GM21723 (cell line): Measurements from ENCODE around the gene EXT2.
A peak's percentile ranks its signal among the peaks of the same experiment; 100 is the strongest.

Experiments
- ATAC-seq: cut with Tn5 transposase; IDR thresholded peaks from one replicate; pipeline ENCODE4 v1.9.1; 2021; ENCODE audit warnings: mild to moderate bottlenecking, moderate library complexity; ENCODE audit not compliant: unreplicated experiment

The EXT2 gene

DNA sequence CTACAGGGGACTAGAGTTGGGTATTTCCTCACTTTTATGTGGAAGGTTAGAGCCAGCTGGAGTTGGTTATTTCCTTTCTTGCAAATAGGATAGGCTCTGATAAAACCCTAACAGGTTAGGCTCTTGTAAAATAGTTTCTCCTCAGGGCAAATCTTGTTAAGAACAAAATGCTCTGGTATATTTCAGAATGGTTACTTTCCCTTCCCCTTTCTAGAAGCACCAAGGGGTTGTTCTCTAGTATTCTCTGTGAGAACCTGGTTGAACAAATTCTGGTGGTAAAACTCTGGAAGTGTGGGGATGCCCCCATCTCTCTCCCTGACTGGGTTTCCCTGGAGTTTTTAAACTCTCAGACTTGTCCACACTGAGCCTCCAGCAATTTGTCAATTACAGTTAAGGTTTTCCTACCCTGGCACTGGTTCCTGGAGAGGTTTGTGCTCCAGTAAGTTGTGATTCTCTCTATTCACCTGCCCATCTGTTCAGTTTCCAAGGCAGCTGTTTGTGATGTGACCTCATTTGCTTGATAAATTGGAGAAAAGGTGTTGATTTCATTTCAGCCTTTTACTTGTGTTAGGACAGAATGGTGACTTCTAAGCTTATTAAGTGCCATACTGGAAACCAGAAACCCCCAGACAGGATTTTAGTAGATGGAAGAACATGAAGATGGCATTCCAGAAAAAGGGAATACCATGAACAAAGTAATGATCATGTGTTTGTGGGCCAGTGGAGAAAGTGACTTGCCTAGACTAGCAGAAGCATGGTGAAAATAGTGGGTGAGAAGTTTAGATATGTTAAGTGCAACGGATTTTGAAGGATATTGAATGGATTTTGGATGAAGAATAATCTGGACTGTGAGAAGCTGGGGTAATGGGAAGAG, 64.6 kb downstream of the EXT2 start:
- ATAC-seq = peak; percentile 87

DNA sequence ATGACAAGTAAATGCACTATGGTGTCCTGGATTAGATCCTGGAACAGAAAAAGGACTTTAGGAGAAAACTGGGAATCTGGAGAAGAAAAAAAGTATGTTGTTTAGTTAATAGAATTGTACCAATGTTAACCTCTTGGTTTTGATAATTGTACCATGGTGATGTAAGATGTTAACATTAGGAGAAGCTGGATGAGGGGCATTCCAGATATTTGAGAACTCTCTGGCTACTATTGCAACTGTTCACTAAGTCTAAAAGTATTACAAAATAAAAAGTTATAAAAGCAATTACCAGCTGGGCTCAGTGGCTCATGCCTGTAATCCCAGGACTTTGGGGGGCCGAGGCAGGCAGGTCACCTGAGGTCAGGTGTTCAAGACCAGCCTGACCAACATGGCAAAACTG, 66.5 kb downstream of the EXT2 start:
- no peak for ATAC-seq

GRCh38 chr11:44162662-44163061, 67.2 kb downstream of the EXT2 start:
- no peak for ATAC-seq

DNA sequence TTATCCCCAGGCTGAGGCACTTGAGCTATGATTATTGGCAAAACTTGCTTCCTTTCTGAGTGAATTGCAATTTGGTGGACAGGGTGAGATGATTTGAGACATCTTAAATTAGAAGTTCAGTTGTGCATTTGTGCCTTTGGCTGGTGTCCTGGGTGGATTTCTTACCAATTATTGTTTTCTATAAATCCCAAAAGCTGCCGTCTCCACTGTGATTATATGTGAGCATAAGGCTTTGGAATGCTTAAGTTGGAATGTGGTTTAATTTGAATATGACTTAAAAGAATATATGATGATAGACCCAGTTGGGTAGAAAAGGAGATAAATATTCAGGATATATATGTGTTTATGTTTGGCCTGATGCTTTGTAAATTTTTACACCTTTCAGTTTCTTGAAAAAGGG, 70.0 kb downstream of the EXT2 start:
- ATAC-seq = no peak

DNA sequence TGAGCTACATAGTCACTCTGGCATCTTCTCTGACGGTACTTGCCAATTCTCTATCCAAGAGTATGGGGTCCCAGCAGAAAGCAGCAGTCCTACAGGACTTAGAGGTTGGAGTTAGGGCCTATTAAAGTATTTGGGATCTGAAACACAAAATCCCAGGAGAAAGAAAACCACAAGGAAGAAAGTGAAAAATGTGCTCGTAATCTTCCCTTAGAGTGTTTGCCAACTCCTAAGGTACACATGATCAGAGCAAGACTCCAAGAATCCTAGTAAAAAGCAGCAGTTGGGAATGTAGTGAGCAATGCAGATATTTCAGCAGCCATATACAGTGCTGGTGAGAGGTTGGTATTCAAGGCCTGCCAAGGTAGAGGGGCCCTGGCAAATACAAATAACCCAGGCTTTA, 71.6 kb downstream of the EXT2 start:
- ATAC-seq = no peak

GRCh38 chr11:44171518-44171917, 76.0 kb downstream of the EXT2 start:
- ATAC-seq = no peak

GRCh38 chr11:44172966-44173365, 77.5 kb downstream of the EXT2 start:
- no peak for ATAC-seq

DNA sequence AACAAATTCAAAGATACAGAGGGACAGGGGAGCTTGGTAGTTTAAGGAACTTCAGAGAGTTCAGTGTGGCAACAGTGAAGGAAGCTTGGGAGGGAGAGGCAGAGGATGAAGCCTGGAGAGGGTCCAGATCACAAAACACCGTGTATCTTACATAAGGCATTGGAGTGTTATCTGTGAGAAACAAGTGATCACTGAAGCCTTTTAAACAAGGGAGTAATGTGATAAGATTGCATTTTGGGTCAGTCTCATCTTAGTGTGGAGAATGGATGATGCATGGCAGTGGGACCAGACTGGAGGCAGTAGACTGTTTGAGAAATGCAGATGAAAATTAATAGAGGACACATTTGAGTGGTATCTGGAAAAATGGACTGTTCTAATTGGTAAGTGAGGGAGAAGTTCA, 79.4 kb downstream of the EXT2 start:
- no peak for ATAC-seq

DNA sequence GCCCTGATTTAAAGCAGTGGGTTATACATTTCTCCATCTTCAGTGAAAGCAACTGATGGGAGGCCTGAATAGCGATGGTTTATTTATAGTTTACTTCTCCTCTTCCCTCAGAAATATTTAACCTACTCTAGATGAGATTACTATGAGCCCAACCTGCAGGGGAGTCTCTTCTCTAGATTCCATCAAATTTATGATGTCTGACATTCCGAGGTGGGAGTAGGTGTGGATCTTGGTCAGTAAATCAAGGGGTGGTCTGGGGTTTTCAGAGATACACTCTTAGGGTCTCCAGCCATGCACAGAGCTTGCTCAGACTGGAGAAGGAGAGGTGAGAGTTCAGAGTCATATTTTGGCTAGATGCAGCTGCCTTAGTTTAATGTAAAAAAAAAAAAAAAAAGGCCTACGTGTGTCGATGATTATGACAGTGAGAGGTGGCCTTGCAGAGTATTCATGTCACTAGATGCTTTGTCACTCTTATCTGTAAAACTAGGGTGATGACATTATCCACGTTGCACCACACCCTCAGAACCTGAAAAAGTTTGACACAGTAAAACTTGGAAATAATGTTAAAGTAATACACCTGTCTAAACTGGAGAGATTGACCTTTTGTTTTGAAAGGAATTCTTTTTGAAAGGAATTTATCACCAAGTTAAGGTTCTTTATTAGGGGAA, 81.2 kb downstream of the EXT2 start:
- ATAC-seq = no peak

- ATAC-seq = no peak
These were observed 82.4 kb downstream of the EXT2 start for GRCh38 chr11:44177905-44178304.

DNA sequence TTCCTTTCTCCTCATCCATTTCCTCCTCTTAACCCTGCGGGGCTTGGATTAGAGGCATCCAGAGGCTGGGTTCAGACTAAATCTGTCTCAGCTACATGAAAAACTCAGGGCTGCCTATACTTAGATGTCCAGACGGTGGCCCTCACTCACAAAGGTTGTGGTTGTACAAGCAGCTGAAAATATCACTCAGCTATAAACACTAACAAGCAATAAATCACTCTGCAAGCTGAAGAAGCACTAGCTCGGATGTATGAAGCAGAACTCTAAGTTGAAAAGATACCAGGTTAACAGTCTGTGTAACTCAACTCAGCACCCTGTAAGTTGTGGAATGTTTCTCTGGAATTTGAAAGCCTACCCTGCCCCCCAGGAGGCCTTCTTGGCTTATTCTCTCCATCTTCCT, 82.9 kb downstream of the EXT2 start:
- ATAC-seq = no peak

DNA sequence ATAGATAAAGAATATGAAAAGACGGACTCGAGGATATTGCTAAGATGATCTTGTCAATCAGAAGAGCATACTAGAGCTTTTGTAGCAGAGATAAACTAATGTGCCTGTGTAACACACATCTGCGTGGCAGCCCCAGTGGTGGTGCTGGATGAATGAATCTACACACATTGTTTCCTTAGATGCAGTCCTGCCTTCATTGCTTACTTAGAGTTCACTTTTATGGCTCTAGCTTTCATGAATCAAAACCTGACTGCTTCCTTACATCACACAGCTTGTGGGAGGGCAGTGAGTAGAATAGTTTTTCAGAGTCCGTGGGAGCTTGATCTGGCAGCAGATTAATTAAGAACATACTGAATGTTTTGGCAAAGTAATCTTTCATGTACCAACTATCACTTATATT, 83.7 kb downstream of the EXT2 start:
- ATAC-seq = no peak

GRCh38 chr11:44180107-44180506, 84.6 kb downstream of the EXT2 start:
- ATAC-seq = no peak

DNA sequence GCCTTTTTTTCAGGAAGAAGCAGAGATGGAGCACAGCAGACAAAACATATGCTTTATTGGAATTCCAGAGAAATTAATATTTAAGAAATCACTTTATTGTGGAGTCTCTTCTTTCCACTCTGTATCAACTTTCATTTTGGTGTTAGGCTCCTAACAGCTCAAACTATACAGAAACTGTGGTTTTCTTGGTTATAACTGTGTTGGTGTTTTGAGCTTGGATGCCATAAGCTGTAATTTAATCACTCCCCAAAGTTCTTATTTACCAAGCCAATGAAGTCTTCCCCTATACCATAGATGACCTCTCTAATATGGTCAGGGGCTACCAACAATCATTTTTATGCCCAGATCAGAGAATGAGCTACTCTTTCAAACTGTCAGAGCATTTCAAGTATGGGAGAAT, 90.0 kb downstream of the EXT2 start:
- ATAC-seq = no peak

DNA sequence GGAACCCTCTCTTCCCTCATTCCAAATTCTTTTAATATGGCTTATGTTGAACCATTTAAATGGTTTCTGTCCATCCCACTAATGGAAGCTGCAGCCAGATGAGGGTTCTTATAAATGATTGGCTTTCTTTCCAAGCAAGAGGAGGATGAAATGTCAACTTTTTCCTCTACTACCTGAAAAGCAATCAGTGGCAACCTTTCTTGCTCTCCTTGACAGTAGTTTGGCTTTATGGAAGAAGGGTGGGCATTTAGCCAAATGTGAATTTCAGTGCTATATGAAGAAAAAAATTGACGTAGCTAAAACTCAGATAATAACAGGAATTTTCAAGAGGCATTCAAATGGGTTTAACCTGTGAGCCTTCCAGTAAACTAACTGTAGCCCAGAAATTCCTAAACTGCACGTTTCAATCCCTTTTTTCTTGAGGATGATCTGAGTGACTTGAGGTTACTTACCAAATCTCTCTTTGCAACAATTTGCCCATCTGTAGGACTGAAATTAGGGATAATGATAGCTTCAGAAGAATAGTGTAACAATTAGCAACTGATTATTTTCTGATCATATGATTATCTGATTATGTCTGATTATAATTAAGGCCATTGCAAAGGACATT, 90.9 kb downstream of the EXT2 start:
- ATAC-seq = no peak

DNA sequence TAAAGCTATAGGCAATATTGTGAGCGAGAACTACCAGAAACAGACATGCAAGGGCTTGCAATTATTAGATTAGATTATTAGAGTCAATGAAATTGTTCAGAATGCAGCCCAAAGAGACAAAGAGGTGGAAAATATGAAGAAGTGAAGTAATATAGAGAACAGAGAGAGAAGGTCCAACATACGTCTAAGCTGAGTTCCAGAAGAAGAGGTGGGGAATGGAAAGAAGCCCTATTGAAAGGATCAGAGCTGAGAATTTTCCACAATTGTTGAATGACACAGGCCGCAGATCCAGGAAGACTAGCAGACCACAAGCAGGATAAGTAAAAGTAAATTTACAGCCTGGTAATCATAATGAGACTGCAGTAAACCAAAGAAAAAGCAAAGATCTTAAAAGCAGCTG, 93.2 kb downstream of the EXT2 start:
- ATAC-seq = no peak

GRCh38 chr11:44189986-44190882, 94.8 kb downstream of the EXT2 start:
- ATAC-seq = no peak

DNA sequence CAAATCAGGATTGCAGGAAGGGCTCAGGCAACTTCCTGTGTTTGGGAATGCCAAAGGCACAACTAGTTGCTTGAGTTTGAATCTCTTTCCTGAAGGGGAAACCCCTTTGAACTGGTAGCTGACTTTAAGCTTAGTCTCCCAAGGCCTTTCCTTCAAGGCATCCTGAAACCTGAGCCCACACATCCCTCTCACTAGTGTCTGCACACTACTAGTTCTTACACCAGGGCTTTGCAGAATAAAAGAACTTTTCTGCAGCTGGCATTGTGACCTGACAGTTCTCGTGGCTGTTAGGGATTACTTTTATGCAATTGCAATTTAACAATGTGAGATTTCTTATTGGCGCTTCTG, 95.4 kb downstream of the EXT2 start:
- no peak for ATAC-seq

- no peak for ATAC-seq
These were observed 96.0 kb downstream of the EXT2 start for GRCh38 chr11:44191322-44192016.

DNA sequence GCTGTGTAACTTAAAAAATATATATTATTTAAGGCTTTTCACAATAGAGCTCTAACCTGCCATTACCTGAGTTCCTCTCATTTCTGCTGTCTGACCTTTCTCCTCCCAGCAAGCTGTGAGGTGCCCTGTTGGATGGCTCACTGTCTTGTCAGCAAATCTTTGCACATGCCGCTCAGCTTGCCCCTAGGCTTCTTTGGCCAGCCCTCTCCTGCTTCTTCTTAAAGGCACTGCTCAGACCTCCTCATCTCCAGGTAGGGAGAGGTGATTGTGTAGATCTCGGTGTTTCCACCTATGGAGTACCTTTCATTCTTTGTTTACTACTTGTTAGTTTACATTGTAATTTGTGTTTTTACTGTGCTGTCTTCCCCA, 96.5 kb downstream of the EXT2 start:
- ATAC-seq = no peak
